ENCODE results near the gene PARM1. TPM values are rescaled to one million over a fixed set of nuclear protein-coding genes. Genes with fewer than 3 reads are reported as not detected.

PARM1 gene
- total RNA-seq, 3 donors from 2014 or later (not counting 1 experiment from before 2014, with no cell fraction given), result 0.14 to 1.4 (median 0.24) TPM

DNA sequence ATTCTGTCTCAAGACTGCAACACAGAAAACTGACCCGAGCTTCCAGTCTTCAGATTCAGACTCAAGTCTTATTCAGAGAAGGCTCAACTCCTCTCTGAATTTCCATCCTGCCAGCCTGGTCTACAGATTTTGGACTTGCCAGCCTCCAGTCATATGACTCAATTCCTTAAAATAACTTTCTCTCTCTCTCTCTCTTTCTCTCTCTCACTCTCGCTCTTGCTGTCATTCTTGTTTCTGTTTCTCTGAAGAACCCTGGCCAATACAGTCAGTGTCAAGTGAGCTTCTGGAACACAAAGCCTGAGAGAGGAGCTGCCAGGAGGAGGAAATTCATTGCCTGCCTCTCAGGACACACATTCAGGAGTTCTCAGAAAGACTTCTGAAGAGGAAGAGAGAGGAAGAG lies 154.9 kb downstream of the PARM1 start:
- intact Hi-C loops (cut with micrococcal nuclease), result no loop called here
- TF ChIP-seq, protein P1, sequence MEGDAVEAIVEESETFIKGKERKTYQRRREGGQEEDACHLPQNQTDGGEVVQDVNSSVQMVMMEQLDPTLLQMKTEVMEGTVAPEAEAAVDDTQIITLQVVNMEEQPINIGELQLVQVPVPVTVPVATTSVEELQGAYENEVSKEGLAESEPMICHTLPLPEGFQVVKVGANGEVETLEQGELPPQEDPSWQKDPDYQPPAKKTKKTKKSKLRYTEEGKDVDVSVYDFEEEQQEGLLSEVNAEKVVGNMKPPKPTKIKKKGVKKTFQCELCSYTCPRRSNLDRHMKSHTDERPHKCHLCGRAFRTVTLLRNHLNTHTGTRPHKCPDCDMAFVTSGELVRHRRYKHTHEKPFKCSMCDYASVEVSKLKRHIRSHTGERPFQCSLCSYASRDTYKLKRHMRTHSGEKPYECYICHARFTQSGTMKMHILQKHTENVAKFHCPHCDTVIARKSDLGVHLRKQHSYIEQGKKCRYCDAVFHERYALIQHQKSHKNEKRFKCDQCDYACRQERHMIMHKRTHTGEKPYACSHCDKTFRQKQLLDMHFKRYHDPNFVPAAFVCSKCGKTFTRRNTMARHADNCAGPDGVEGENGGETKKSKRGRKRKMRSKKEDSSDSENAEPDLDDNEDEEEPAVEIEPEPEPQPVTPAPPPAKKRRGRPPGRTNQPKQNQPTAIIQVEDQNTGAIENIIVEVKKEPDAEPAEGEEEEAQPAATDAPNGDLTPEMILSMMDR (IDR thresholded peaks at IDR 0.05), result no peak

DNA sequence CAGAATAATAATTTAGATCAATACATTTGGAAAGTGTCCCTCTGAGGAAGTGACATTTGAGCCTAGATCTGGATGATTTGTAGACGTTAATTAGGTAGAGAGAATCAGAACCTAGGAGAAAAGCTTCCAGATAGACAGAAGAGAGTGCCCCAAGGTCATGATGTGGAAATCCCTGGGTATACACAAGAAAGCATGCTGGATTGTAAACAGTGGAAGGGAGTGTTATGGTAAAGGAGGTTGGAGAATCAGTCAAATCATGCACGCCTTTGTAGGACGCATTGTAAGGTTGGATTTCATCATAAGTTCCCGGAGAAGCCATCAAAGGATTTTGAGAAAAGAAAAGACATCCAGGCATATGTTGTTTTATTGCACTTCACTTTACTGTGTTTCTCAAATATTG lies 156.3 kb downstream of the PARM1 start:
- no peaks in the 10 kb centered on the region for H3K9me3 ChIP-seq (ENCODE audit: control insufficient read depth, insufficient read depth, low read length)
- intact Hi-C loops (cut with micrococcal nuclease), result no loop called here
- no peaks in the 10 kb centered on the region for H3K4me1 Mint-ChIP-seq
- no peaks in the 10 kb centered on the region for H3K4me1 ChIP-seq (ENCODE audit: control insufficient read depth, insufficient read depth, low read length)
- no peak overlapping the region for H3K27ac Mint-ChIP-seq
- no peak overlapping the region for H3K4me3 ChIP-seq (ENCODE audit: low read length)
- ATAC-seq, result no peak
- TF ChIP-seq, protein P1 (IDR thresholded peaks at IDR 0.05), result no peak
- 85% methylated on average over 4 of the region's 4 CpGs for WGBS (ENCODE audit: insufficient coverage)
- peaks cover 7 to 13% of the 10 kb centered on the region in 2 donors for H3K9me3 Mint-ChIP-seq
- no peaks in the 10 kb centered on the region for H3K36me3 ChIP-seq (ENCODE audit: control insufficient read depth, insufficient read depth, low read length)
- DNase-seq, result no peak
- no peaks in the 10 kb centered on the region for H3K36me3 Mint-ChIP-seq
- H3K27me3 Mint-ChIP-seq (ENCODE audit: low read depth in 2 of 2), result no peaks in the 10 kb centered on the region
- no peak overlapping the region for H3K4me3 Mint-ChIP-seq
- H3K27ac ChIP-seq (ENCODE audit: low read length), result no peak overlapping the region
- H3K27me3 ChIP-seq (ENCODE audit: control insufficient read depth, insufficient read depth, low read length), result no peaks in the 10 kb centered on the region

More for the DNA sequence above, 154.9 kb downstream of the PARM1 start:
- no peaks in the 10 kb centered on the region for H3K4me1 Mint-ChIP-seq
- H3K4me3 Mint-ChIP-seq, result no peak overlapping the region
- no peaks in the 10 kb centered on the region for H3K27me3 Mint-ChIP-seq (ENCODE audit: low read depth in 2 of 2)
- H3K27me3 ChIP-seq (ENCODE audit: control insufficient read depth, insufficient read depth, low read length), result no peaks in the 10 kb centered on the region
- no peak overlapping the region for H3K27ac Mint-ChIP-seq
- ATAC-seq, result no peak
- H3K9me3 ChIP-seq (ENCODE audit: control insufficient read depth, insufficient read depth, low read length), result no peaks in the 10 kb centered on the region
- peaks cover 8 to 13% of the 10 kb centered on the region in 2 donors for H3K9me3 Mint-ChIP-seq
- WGBS (ENCODE audit: insufficient coverage), result 79% methylated on average over 2 of the region's 2 CpGs
- H3K36me3 Mint-ChIP-seq, result no peaks in the 10 kb centered on the region
- H3K4me3 ChIP-seq (ENCODE audit: low read length), result no peak overlapping the region
- DNase-seq, result no peak
- no peak overlapping the region for H3K27ac ChIP-seq (ENCODE audit: low read length)
- H3K36me3 ChIP-seq (ENCODE audit: control insufficient read depth, insufficient read depth, low read length), result no peaks in the 10 kb centered on the region
- H3K4me1 ChIP-seq (ENCODE audit: control insufficient read depth, insufficient read depth, low read length), result no peaks in the 10 kb centered on the region

DNA sequence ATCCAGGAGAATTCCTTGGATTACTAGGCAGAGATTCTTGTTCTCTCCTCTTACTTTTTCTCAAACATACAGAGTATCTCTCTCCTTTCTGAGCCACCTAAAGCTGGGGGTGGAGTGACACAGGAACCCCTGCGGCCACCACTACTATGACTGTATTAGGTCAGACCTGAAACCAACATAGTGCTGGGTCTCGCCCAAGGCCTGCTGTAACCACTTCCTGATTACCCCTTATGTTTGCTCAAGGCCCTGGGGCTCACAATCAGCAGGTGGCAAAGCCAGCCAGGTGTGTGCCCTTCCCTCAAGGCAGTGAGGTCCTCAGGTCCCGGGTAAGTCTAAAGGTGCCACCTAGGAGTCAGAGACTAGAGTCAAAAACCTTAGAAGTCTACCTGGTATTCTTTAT lies 166.4 kb downstream of the PARM1 start:
- H3K9me3 Mint-ChIP-seq, result peaks cover 11 to 13% of the 10 kb centered on the region in 2 donors
- no peaks in the 10 kb centered on the region for H3K27me3 Mint-ChIP-seq (ENCODE audit: low read depth in 2 of 2)
- H3K4me1 ChIP-seq (ENCODE audit: control insufficient read depth, insufficient read depth, low read length), result no peaks in the 10 kb centered on the region
- TF ChIP-seq, protein P1 (IDR thresholded peaks at IDR 0.05), result no peak
- no peak overlapping the region for H3K27ac ChIP-seq (ENCODE audit: low read length)
- H3K27me3 ChIP-seq (ENCODE audit: control insufficient read depth, insufficient read depth, low read length), result no peaks in the 10 kb centered on the region
- no peak overlapping the region for H3K27ac Mint-ChIP-seq
- DNase-seq (no peak), ATAC-seq (peak in 1 of 3 donors; percentile 41)
- H3K36me3 ChIP-seq (ENCODE audit: control insufficient read depth, insufficient read depth, low read length), result no peaks in the 10 kb centered on the region
- intact Hi-C loops (cut with micrococcal nuclease), result no loop called here
- peaks cover 3% of the 10 kb centered on the region for H3K9me3 ChIP-seq (ENCODE audit: control insufficient read depth, insufficient read depth, low read length)
- no peak overlapping the region for H3K4me3 ChIP-seq (ENCODE audit: low read length)
- peaks cover 15% of the 10 kb centered on the region for H3K36me3 Mint-ChIP-seq
- 70% methylated on average over 3 of the region's 3 CpGs for WGBS (ENCODE audit: insufficient coverage)
- no peak overlapping the region for H3K4me3 Mint-ChIP-seq
- no peaks in the 10 kb centered on the region for H3K4me1 Mint-ChIP-seq

Other genes with a start within 250 kb of the PARM1 start
- not detected for gene BTC, start 138.6 kb upstream of the PARM1 start, total RNA-seq

Data from natural killer cell (primary cell).